ENCODE results near the gene PRKCI.
A peak's percentile ranks its signal among the peaks of the same experiment; 100 is the strongest.
"Not testable (repeated sequence)": the region's sequence is repeated elsewhere in the genome, so short reads cannot be mapped to it uniquely, and the experiment has no call there.

PRKCI gene

GRCh38 chr3:170221924-170222646, at the start of gene PRKCI:
Gene PRKCI, plus strand, starts transcription at chr3:170222424. Its CDS starts 246 bp downstream, at chr3:170222670.
- peak; percentile 80 for DNase-seq

DNA sequence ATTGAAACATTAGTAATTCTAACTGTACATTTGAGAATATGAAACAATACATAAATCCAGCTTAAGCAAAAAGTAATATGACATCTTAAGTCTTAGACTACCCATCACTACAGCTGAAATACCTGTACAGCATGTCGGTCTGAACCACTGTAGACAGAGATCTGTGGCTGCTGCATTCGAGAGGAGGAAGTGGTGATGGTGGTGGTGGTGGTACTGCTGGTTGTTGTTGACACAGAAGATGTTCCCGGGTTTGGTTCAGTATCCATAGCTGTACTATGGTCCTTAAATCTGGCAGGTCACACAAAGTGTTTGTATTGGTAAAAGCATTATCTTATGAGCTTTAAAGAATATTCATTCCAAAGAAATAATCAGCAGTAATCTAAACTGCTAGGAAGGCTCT, 43.6 kb upstream of the PRKCI start:
- no peak for DNase-seq

DNA sequence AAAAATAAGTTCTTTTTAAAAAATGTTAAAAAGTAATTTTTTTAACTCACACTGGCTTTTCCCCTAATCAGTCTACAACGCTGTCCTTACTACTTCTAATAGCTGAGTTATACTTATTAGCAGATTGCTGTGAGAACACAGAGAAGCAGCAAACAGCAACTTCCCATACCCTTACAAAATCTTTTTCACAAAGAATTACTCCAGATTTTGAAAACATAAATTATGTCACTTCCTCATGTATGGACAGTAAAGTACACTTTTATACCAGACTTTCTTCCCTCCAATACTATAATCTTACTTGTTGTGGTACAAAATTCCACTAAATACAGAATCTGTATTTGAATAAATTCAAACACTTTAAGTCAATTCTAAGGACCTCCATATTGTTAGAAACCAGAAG, 42.8 kb upstream of the PRKCI start:
- DNase-seq, result no peak

GRCh38 chr3:170180079-170180907, 41.9 kb upstream of the PRKCI start:
- no peak for DNase-seq

DNA sequence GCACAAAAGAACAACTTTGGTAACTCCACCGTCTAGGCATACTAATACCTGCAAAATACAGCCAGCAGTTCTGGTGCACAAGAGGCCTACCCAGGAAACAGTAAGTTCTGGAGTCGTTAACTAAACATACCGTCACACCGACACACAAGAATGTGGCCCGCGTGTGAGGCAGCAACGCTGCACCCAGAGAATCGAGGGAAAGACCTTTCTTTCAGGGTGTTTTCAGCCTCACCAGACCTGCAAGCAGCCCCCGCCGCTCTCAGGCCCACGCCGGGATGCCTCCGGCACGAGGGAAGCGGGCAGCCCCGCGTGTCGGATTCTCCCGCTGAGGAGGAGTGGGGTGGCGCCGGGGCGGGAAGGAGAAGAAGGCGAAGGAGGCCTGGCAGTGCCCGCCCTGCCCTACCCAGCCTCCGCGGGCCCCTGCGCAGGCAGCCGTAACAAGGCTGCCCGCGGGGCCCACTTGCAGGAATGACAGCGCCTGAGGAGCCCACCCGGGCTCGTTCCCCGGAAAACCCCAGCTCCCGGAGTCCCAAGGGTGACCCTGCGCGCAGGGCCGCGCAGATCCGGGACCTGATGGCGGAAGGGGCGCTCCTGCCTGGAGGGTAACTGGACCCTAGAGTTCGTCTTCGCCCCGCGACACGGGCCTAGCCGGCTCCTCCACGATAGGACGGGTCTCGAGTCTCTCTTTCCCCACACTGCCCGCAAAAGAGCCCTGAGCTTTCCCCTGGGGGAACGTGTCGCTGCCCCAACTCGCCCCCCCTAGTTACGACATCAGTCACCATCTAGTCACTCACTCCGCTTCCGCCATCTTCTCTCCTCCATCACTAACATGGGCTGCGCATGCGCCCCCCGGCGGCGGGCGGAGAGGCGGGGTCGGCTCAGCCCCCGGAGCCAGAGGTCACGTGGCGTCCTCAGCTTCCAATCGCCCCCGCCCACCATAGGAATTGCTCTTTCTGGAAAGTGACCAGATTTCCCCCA, 41.0 kb upstream of the PRKCI start, which contains the start of gene PHC3:
TSS of gene PHC3 (minus strand) at position 826 of the 978 bp plus-strand sequence. CDS start at position 808, 18 bp downstream.
- DNase-seq, result peak; percentile 21

DNA sequence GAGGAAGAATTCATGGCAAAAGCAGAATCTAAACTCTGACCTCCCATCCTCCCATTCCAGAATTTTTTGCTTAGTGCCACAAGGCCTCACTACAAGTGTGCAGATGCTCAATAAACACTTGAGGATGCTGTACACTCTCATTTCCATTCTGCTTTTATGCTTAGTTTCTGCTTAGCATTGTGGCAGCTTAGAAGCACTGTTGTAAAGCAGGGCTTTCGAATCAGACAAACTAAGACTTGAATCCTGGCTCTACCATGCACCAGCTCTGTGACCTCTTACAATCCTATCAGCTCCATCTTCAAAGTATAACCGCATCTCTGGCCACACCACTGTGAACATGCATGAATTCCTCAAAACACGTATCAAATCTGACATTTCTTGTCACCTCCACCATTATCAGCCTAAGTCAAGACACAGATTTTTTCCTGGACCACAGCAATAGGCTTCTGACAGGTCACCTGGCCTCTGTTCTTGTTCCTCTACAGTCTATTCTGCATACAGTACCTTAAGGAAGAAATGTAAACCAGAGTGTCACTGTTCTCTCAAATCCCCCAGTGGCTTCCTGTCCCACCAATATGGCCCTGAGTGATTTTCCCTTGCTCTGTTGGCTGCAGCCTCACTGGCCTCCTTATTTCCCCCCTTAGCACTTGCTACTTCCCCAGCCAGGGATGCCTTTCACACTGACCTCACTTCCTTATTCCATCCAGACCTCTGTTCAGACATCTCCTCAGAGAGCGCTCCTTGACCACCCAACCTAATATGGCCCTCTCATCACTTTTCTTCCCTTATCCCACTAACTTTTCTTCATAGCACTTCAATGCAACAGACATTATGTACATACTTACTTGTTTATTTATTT, 32.6 kb upstream of the PRKCI start:
- DNase-seq, result no peak

GRCh38 chr3:170195759-170196158, 26.5 kb upstream of the PRKCI start:
- not testable (repeated sequence) for DNase-seq

- DNase-seq, result no peak
Measured at GRCh38 chr3:170196833-170197232, 25.4 kb upstream of the PRKCI start.

- no peak for DNase-seq
Measured at GRCh38 chr3:170200987-170201386, 21.2 kb upstream of the PRKCI start.

GRCh38 chr3:170201527-170201926, 20.7 kb upstream of the PRKCI start:
- DNase-seq, result no peak

DNA sequence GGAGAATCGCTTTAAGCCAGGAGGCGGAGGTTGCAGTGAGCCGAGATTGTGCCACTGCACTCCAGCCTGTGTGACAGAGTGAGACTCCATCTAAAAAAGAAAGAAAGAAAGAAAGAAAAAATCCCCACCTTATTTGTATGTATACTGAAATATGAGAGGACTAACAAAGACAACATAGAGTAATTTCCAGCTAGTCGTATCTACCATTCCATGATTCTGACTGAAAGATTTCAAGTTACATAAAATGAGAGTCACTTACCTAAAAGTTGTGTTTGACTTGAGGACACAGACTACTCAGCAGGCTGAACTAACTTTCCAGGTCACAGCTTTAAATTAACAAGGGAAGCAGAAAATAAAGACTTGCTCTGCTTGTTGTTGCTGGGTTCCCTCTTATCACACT, 18.8 kb upstream of the PRKCI start:
- DNase-seq, result no peak

GRCh38 chr3:170204023-170204472, 18.2 kb upstream of the PRKCI start:
- no peak for DNase-seq

GRCh38 chr3:170204509-170204908, 17.7 kb upstream of the PRKCI start:
- no peak for DNase-seq

- DNase-seq, result no peak
Measured at GRCh38 chr3:170205302-170205701, 16.9 kb upstream of the PRKCI start.

GRCh38 chr3:170206164-170206762, 16.0 kb upstream of the PRKCI start:
- DNase-seq, result not testable (repeated sequence)

DNA sequence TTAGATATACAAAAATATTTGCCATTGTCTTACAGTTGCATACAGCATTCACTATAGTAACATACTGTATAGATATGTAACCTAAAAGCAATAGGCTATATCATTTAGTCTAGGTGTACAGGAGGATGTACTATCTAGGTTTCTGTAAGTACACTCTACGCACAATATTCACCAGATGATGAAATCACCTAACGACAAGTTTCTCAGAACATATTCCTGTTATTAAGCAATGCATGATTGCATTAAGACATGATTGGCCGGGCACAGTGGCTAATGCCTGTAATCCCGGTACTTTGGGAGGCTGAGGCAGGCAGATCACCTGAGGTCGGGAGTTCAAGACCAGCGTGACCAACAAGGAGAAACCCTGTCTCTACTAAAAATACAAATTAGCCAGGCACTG, 14.5 kb upstream of the PRKCI start:
- DNase-seq, result no peak

GRCh38 chr3:170211668-170212067, 10.6 kb upstream of the PRKCI start:
- no peak for DNase-seq

GRCh38 chr3:170219850-170220249, 2.4 kb upstream of the PRKCI start:
- DNase-seq, result no peak

- DNase-seq, result no peak
Measured at GRCh38 chr3:170220871-170221270, 1.4 kb upstream of the PRKCI start.

DNA sequence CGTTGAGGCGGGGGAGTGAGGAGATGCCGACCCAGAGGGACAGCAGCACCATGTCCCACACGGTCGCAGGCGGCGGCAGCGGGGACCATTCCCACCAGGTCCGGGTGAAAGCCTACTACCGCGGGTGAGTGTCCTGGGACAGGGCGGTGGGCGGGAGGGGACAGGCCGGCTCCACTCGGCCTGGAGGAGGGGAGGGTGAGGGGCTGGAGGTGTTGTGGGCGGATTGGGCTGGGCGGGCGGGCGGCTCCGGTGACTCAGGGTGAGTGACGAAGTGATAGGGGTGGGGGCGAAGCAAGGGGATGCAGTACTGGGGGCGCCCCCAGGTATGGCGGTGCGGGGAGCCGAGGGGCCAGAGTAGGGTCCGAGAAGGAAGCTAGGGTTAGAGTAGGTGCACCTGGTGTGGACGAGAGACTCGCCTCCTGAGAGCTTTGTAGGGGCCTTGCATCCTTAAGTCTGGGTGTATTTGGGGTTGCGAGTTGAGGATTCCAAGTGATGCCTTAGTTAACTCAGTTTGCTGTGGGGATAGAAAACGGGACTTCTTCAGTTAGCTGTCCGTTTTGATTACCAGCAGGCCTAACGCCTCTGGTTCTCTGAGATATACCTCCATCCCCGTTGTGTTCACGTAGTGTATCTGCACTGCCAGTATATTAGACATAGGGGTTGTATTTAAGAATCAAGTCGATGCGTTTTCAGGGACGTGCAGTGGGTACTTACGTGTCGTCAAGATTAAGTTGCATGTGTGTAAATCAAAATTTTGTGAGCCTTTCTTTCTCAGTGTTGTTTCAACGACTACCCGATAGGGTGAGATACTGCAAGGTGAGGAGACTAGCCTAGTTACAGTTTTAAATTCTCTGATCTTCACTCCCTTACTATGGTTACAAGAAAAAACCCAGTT, 670 bp downstream of the PRKCI start:
- DNase-seq, result no peak
